COLO668 (cell line): Measurements from ENCODE around the gene HIPK2.

Source experiments
- DNase-seq: peaks from one replicate; lab custom pipeline; 2025; ENCODE audit not compliant: unreplicated experiment; lab: John Stamatoyannopoulos, UW

The HIPK2 gene

GRCh38 chr7:139523968-139524815 lies 253.6 kb downstream of the HIPK2 start:
- DNase-seq: no peak

- DNase-seq: peak; percentile 23
These were observed 254.4 kb downstream of the HIPK2 start, which contains the start of gene CLEC2L for GRCh38 chr7:139523199-139523941. Gene CLEC2L, plus strand, starts transcription at chr7:139523685. Its CDS starts 243 bp downstream, at chr7:139523928.

- DNase-seq: no peak
These were observed 255.0 kb downstream of the HIPK2 start for GRCh38 chr7:139522830-139523198.

GRCh38 chr7:139521439-139521838 lies 256.4 kb downstream of the HIPK2 start:
- DNase-seq: no peak

GRCh38 chr7:139515266-139515665 lies 262.5 kb downstream of the HIPK2 start:
- DNase-seq: no peak
